Measurements from ENCODE around the gene KLHL14.

- TF ChIP-seq CTCF (IDR thresholded peaks at IDR 0.05) = no peak
- TF ChIP-seq EZH2 (IDR thresholded peaks at IDR 0.05; ENCODE audit: borderline replicate concordance, insufficient read depth, low read depth, low read length, poor library complexity, severe bottlenecking) = no peak
These were observed 148.6 kb downstream of the KLHL14 start for GRCh38 chr18:32624182-32624723.
